Trophoblast cell (in vitro differentiated cells and primary cell): Measurements from ENCODE around the gene MED23.

Experiments used
- DNase-seq, 2 donors: peaks; one replicate each; pipeline ENCODE4 v3.0.0-alpha.2; 2016
- H2AFZ ChIP-seq: 2 replicates; pipeline ENCODE4 v1.6.1; 2013; ENCODE audit warnings: low read length, moderate library complexity, mild to moderate bottlenecking; ENCODE audit not compliant: insufficient read depth, poor library complexity
- H2AK5ac ChIP-seq: 2 replicates; pipeline ENCODE4 v1.6.1; 2013; ENCODE audit warnings: mild to moderate bottlenecking, low read length
- H2BK120ac ChIP-seq: 2 replicates; pipeline ENCODE4 v1.6.1; 2013; ENCODE audit warnings: low read length, mild to moderate bottlenecking, moderate library complexity; ENCODE audit not compliant: insufficient read depth, poor library complexity
- H2BK12ac ChIP-seq: 2 replicates; pipeline ENCODE4 v1.6.1; 2013; ENCODE audit warnings: mild to moderate bottlenecking, low read length, moderate library complexity
- H2BK5ac ChIP-seq: 2 replicates; pipeline ENCODE4 v1.6.1; 2013; ENCODE audit warnings: low read length, low read depth, moderate library complexity, mild to moderate bottlenecking; ENCODE audit not compliant: poor library complexity
- H3K14ac ChIP-seq: 2 replicates; pipeline ENCODE4 v1.6.1; 2013; ENCODE audit warnings: mild to moderate bottlenecking, low read length
- H3K18ac ChIP-seq: 2 replicates; pipeline ENCODE4 v1.6.1; 2013; ENCODE audit warnings: mild to moderate bottlenecking, low read length
- H3K23ac ChIP-seq: 2 replicates; pipeline ENCODE4 v1.6.1; 2013; ENCODE audit warnings: low read length
- H3K27ac ChIP-seq: 2 replicates; pipeline ENCODE4 v1.5.1; 2013; ENCODE audit warnings: low read depth, mild to moderate bottlenecking, inconsistent platforms, low read length, moderate library complexity
- H3K27me3 ChIP-seq: 2 replicates; pipeline ENCODE4 v1.6.1; 2013; ENCODE audit warnings: inconsistent platforms, mild to moderate bottlenecking, low read length, moderate library complexity; ENCODE audit not compliant: insufficient read depth
- H3K36me3 ChIP-seq, 2 experiments: 1 replicate in 1 of 2; 2 replicates in 1 of 2; pipeline ENCODE4 v1.6.1; 2013; ENCODE audit warnings: low read length in 2 of 2, mild to moderate bottlenecking in 2 of 2, moderate library complexity in 1 of 2; ENCODE audit not compliant: insufficient read depth in 2 of 2, control insufficient read depth in 1 of 2
- H3K4ac ChIP-seq: 2 replicates; pipeline ENCODE4 v1.6.1; 2013; ENCODE audit warnings: low read depth, mild to moderate bottlenecking, low read length, moderate library complexity
- H3K4me1 ChIP-seq, 2 experiments: 1 replicate in 1 of 2; 2 replicates in 1 of 2; pipeline ENCODE4 v1.6.1; 2013; ENCODE audit warnings: low read length in 2 of 2, mild to moderate bottlenecking in 2 of 2, moderate library complexity in 1 of 2; ENCODE audit not compliant: insufficient read depth in 2 of 2, control insufficient read depth in 1 of 2
- H3K4me2 ChIP-seq: 2 replicates; pipeline ENCODE4 v1.6.1; 2013; ENCODE audit warnings: inconsistent platforms, mild to moderate bottlenecking, low read length, moderate library complexity
- H3K4me3 ChIP-seq: 2 replicates; pipeline ENCODE4 v1.5.1; 2013; ENCODE audit warnings: mild to moderate bottlenecking, low read depth, low read length, inconsistent platforms
- H3K79me1 ChIP-seq: one replicate; pipeline ENCODE4 v1.6.1; 2013; ENCODE audit warnings: low read length
- H3K79me2 ChIP-seq: 2 replicates; pipeline ENCODE4 v1.6.1; 2013; ENCODE audit warnings: low read length, mild to moderate bottlenecking; ENCODE audit not compliant: control insufficient read depth, insufficient read depth, poor library complexity
- H3K9ac ChIP-seq: 2 replicates; pipeline ENCODE4 v1.6.1; 2013; ENCODE audit warnings: mild to moderate bottlenecking, low read length
- H3K9me3 ChIP-seq: 2 replicates; pipeline ENCODE4 v1.6.1; 2013; ENCODE audit warnings: low read depth, mild to moderate bottlenecking, control low read depth, inconsistent platforms, low read length; ENCODE audit not compliant: insufficient read depth
- H4K12ac ChIP-seq: 2 replicates; pipeline ENCODE4 v1.6.1; 2013; ENCODE audit warnings: low read depth, mild to moderate bottlenecking, low read length, moderate library complexity
- H4K8ac ChIP-seq: 2 replicates; pipeline ENCODE4 v1.6.1; 2013; ENCODE audit warnings: low read depth, mild to moderate bottlenecking, low read length, moderate library complexity
- H4K91ac ChIP-seq: one replicate; pipeline ENCODE4 v1.6.1; 2013; ENCODE audit warnings: low read depth, mild to moderate bottlenecking, low read length, moderate library complexity
- WGBS: extraction: QIAGEN DNeasy Blood & Tissue Kit; methylation state at CpG from one replicate; pipeline ENCODE4 v1.1.7; 2013; ENCODE audit warnings: missing lambda C conversion rate; ENCODE audit not compliant: insufficient read length, insufficient coverage; ENCODE audit errors: extremely low coverage; 5-methylcytosine and 5-hydroxymethylcytosine counted together

Gene MED23

DNA sequence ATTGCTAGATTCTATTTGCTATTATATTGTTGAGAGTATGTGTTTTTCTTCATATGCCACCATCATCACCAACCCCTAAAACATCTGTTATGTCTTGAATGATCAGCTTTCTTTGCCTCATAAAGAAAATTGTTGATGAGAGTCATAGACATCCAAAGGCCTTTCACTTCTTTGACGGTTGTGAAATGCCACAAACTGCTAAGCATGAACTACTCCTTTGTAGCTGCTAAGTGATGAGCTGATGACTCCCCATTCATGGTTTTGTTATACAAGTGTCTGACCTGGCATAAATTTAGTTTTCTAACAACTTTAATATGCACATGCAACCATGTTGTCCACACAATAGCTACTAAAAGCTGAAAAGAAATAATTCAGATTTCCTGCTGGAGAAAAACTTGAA, 684 bp upstream of the MED23 start:
- H2BK12ac ChIP-seq, result no peak overlapping the region
- no peak overlapping the region for H2AK5ac ChIP-seq
- H4K8ac ChIP-seq, result no peak overlapping the region
- no peak overlapping the region for H3K4ac ChIP-seq
- H3K18ac ChIP-seq, result no peak overlapping the region
- H2BK120ac ChIP-seq, result no peak overlapping the region
- peak in 1 of 2 donors; percentile 31 for DNase-seq
- no peak overlapping the region for H2AFZ ChIP-seq
- H3K23ac ChIP-seq, result no peak overlapping the region
- H3K36me3 ChIP-seq, result peaks cover 5 to 6% of the 10 kb centered on the region in 2 experiments
- peaks cover 3% of the 10 kb centered on the region for H3K79me1 ChIP-seq
- no peak overlapping the region for H4K91ac ChIP-seq
- no peak overlapping the region for H3K9ac ChIP-seq
- no peaks in the 10 kb centered on the region for H3K79me2 ChIP-seq
- no peaks in the 10 kb centered on the region for H3K27me3 ChIP-seq
- WGBS, result no CpG with 5 or more reads among the region's 1 CpG
- no peak overlapping the region for H4K12ac ChIP-seq
- H3K27ac ChIP-seq, result no peak overlapping the region
- no peaks in the 10 kb centered on the region for H3K9me3 ChIP-seq
- no peak overlapping the region for H3K4me2 ChIP-seq
- no peak overlapping the region for H2BK5ac ChIP-seq
- H3K14ac ChIP-seq, result no peak overlapping the region
- H3K4me1 ChIP-seq, result peaks cover 0 to 2% of the 10 kb centered on the region in 2 experiments
- H3K4me3 ChIP-seq, result no peak overlapping the region

DNA sequence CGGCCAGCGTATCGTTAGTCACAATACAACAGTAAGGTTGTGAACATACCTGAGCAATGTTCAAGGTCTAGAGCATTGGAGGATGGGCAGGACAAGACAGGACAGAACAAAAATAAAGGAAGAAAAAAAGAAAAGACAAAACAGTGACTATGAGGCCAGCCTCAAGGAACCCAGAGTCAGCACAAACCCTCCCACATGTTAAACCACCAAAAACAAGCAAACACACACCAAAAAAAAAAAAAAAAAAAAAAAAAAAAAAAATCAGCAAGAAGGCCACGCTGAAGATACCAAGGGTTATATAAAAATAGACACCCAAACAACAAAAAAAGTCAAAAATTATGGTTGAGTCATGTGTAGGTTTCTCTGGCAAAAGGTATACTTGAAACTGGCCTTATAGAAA, 12.8 kb downstream of the MED23 start:
- no peak overlapping the region for H4K91ac ChIP-seq
- no peaks in the 10 kb centered on the region for H3K79me1 ChIP-seq
- no peak overlapping the region for H3K27ac ChIP-seq
- H3K79me2 ChIP-seq, result no peaks in the 10 kb centered on the region
- no peak overlapping the region for H2BK5ac ChIP-seq
- no peak overlapping the region for H2AK5ac ChIP-seq
- no peak overlapping the region for H3K18ac ChIP-seq
- H4K8ac ChIP-seq, result no peak overlapping the region
- no peak overlapping the region for H3K4me3 ChIP-seq
- no CpG with 5 or more reads among the region's 4 CpGs for WGBS
- peaks cover 5 to 12% of the 10 kb centered on the region in 2 experiments for H3K36me3 ChIP-seq
- H2BK120ac ChIP-seq, result no peak overlapping the region
- H3K4me1 ChIP-seq, result no peaks in the 10 kb centered on the region
- no peak for DNase-seq
- no peaks in the 10 kb centered on the region for H3K27me3 ChIP-seq
- H3K9me3 ChIP-seq, result no peaks in the 10 kb centered on the region
- no peak overlapping the region for H3K4ac ChIP-seq
- no peak overlapping the region for H3K4me2 ChIP-seq
- no peak overlapping the region for H3K14ac ChIP-seq
- H2BK12ac ChIP-seq, result no peak overlapping the region
- H3K9ac ChIP-seq, result no peak overlapping the region
- H3K23ac ChIP-seq, result no peak overlapping the region
- no peak overlapping the region for H2AFZ ChIP-seq
- H4K12ac ChIP-seq, result no peak overlapping the region

- Histone ChIP-seq H2AK5ac (no peak overlapping the region), H3K79me1 (no peaks in the 10 kb centered on the region), H3K79me2 (no peaks in the 10 kb centered on the region), H3K4me1 (no peaks in the 10 kb centered on the region), H3K18ac (no peak overlapping the region), H3K36me3 (peaks cover 7 to 14% of the 10 kb centered on the region in 2 experiments), H3K9me3 (no peaks in the 10 kb centered on the region), H2BK12ac (no peak overlapping the region), H3K4ac (no peak overlapping the region), H3K23ac (no peak overlapping the region), H2BK120ac (no peak overlapping the region), H3K9ac (no peak overlapping the region), H3K4me3 (no peak overlapping the region), H3K27ac (no peak overlapping the region), H3K14ac (no peak overlapping the region), H4K91ac (no peak overlapping the region), H2AFZ (no peak overlapping the region), H3K4me2 (no peak overlapping the region), H4K12ac (no peak overlapping the region), H3K27me3 (no peaks in the 10 kb centered on the region), H4K8ac (no peak overlapping the region), H2BK5ac (no peak overlapping the region)
- no peak for DNase-seq
- no CpG with 5 or more reads among the region's 5 CpGs for WGBS
Observed at GRCh38 chr6:131613296-131613925, 14.6 kb downstream of the MED23 start.

DNA sequence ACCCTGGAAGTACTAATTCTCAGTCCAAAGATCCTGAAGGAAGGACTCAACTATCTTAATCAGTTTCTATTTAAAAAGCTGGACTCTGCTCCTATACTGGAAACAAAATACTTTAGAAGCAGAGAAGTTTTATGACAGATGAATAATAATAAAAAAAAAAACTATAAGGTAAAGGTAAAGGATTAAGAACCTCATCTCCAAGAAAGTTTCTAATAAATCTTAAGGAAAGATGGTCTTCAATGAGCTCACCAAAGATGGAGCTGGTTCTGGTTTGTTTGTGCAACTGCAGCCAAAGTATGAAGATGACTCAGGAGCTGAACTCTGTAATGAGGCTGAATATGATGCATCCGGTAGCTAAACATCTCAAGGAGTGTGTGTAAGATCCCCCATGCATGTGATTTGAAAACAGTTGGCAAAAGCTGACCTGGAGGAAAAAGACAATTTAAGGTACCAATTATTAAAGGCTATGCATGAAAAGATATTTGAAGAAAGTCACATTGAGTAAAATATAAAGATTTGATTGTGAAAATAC, 25.2 kb downstream of the MED23 start:
- peaks cover 7 to 20% of the 10 kb centered on the region in 2 experiments for H3K36me3 ChIP-seq
- no peak overlapping the region for H4K8ac ChIP-seq
- no peak overlapping the region for H3K4me3 ChIP-seq
- no peak overlapping the region for H3K27ac ChIP-seq
- no peaks in the 10 kb centered on the region for H3K27me3 ChIP-seq
- no peaks in the 10 kb centered on the region for H3K9me3 ChIP-seq
- H3K23ac ChIP-seq, result no peak overlapping the region
- no peaks in the 10 kb centered on the region for H3K79me2 ChIP-seq
- H3K4me1 ChIP-seq, result no peaks in the 10 kb centered on the region
- H2AK5ac ChIP-seq, result no peak overlapping the region
- no peak overlapping the region for H4K91ac ChIP-seq
- H3K79me1 ChIP-seq, result no peaks in the 10 kb centered on the region
- no peak overlapping the region for H3K4me2 ChIP-seq
- no peak overlapping the region for H4K12ac ChIP-seq
- H2BK5ac ChIP-seq, result no peak overlapping the region
- H3K18ac ChIP-seq, result no peak overlapping the region
- no peak overlapping the region for H2BK120ac ChIP-seq
- no peak overlapping the region for H3K14ac ChIP-seq
- no peak overlapping the region for H2AFZ ChIP-seq
- no peak overlapping the region for H2BK12ac ChIP-seq
- H3K4ac ChIP-seq, result no peak overlapping the region
- H3K9ac ChIP-seq, result no peak overlapping the region
- peak; percentile 11 to 46 for DNase-seq
- no CpG with 5 or more reads among the region's 1 CpG for WGBS
